WTC11 (cell line): ENCODE measurements around the gene ITPR3. TPM values are rescaled to one million over a fixed set of nuclear protein-coding genes. Genes with fewer than 3 reads are reported as not detected.

Experiments used
- ATAC-seq: fragments of 200-7000 bp; cut with Tn5 transposase; 2 replicates; pipeline ENCODE4 v1.10.0; 2021; ENCODE audit warnings: mild to moderate bottlenecking, moderate library complexity
- CTCF ChIA-PET: fragments of 300-600 bp; sonication (Branson Sonifier 250); formaldehyde crosslinking; loops from one replicate; lab custom pipeline; 2021; ENCODE audit warnings: antibody characterized with exemption; lab: Charles Lee
- POLR2A ChIA-PET: fragments of 350-600 bp; sonication (Branson Sonifier 250); formaldehyde crosslinking; loops from one replicate; lab custom pipeline; 2021; ENCODE audit warnings: antibody characterized with exemption; lab: Charles Lee
- DNase-seq: peaks from one replicate; pipeline ENCODE4 v3.0.0; 2021; ENCODE audit warnings: low spot score
- H3K27ac Mint-ChIP-seq: 2 replicates; pipeline ENCODE4 v1.8.0; 2021; ENCODE audit warnings: mixed read lengths
- H3K27me3 Mint-ChIP-seq: 2 replicates; pipeline ENCODE4 v1.8.0; 2021; ENCODE audit warnings: low read depth, mild to moderate bottlenecking, moderate library complexity, mixed read lengths
- H3K36me3 Mint-ChIP-seq: 2 replicates; pipeline ENCODE4 v1.8.0; 2021; ENCODE audit warnings: mixed read lengths
- H3K4me1 Mint-ChIP-seq: 2 replicates; pipeline ENCODE4 v1.8.0; 2022; ENCODE audit warnings: mixed read lengths
- H3K4me3 Mint-ChIP-seq: 2 replicates; pipeline ENCODE4 v1.8.0; 2021; ENCODE audit warnings: mild to moderate bottlenecking, moderate library complexity, mixed read lengths
- H3K9me3 Mint-ChIP-seq: 2 replicates; pipeline ENCODE4 v1.8.0; 2021; ENCODE audit warnings: mixed read lengths
- ATF1 ChIP-seq: sonication (generic); formaldehyde crosslinking; IDR thresholded peaks from 2 replicates; pipeline ENCODE4 v1.8.1; 2023; ENCODE audit warnings: mild to moderate bottlenecking, moderate library complexity, missing genetic modification reagents
- GTF2I ChIP-seq: fragments of 250-450 bp; sonication (Bioruptor Pico); conservative IDR thresholded peaks from 2 replicates; pipeline ENCODE4 v1.4.0; 2021; ENCODE audit warnings: mild to moderate bottlenecking
- NFATC4 ChIP-seq: fragments of 250-450 bp; sonication (Bioruptor Pico); IDR thresholded peaks from 2 replicates; pipeline ENCODE4 v1.9.0; 2021; ENCODE audit warnings: mild to moderate bottlenecking
- NR3C1 ChIP-seq: sonication (generic); formaldehyde crosslinking; conservative IDR thresholded peaks from 2 replicates; pipeline ENCODE4 v1.8.1; 2023; ENCODE audit warnings: low read depth, mild to moderate bottlenecking, missing genetic modification reagents
- TP53 ChIP-seq: sonication (generic); formaldehyde crosslinking; IDR thresholded peaks from 2 replicates; pipeline ENCODE4 v1.8.1; 2023; ENCODE audit warnings: mild to moderate bottlenecking, missing genetic modification reagents
- ZNF263 ChIP-seq: sonication (generic); formaldehyde crosslinking; IDR thresholded peaks from 2 replicates; pipeline ENCODE4 v1.8.1; 2022; ENCODE audit warnings: low read depth, mild to moderate bottlenecking, moderate library complexity, missing genetic modification reagents
- total RNA-seq: library from RNA; stranded (reverse); gene quantifications from 3 replicates; pipeline ENCODE4 v1.2.3, GENCODE V29; 2021
- TF ChIP-seq, protein P1 (sequence below): sonication (generic); formaldehyde crosslinking; IDR thresholded peaks from 2 replicates; pipeline ENCODE4 v1.8.1; 2022; ENCODE audit warnings: missing genetic modification reagents, borderline replicate concordance
- TF ChIP-seq, protein P2 (sequence below): sonication (generic); formaldehyde crosslinking; conservative IDR thresholded peaks from 2 replicates; pipeline ENCODE4 v1.8.1; 2023; ENCODE audit warnings: mild to moderate bottlenecking, low read depth, missing genetic modification reagents, moderate library complexity
- TF ChIP-seq, protein P3 (sequence below): sonication (generic); formaldehyde crosslinking; IDR thresholded peaks from 2 replicates; pipeline ENCODE4 v1.8.1; 2023; ENCODE audit warnings: mild to moderate bottlenecking, missing genetic modification reagents, moderate library complexity
- TF ChIP-seq, protein P4 (sequence below): sonication (generic); formaldehyde crosslinking; IDR thresholded peaks from 2 replicates; pipeline ENCODE4 v1.8.0; 2022; ENCODE audit warnings: mild to moderate bottlenecking, missing genetic modification reagents
- TF ChIP-seq, protein P5 (sequence below): sonication (generic); formaldehyde crosslinking; IDR thresholded peaks from 2 replicates; pipeline ENCODE4 v1.8.0; 2022; ENCODE audit warnings: missing genetic modification reagents
- TF ChIP-seq, protein P6 (sequence below): sonication (generic); formaldehyde crosslinking; IDR thresholded peaks from 2 replicates; pipeline ENCODE4 v1.8.0; 2022; ENCODE audit warnings: mild to moderate bottlenecking, missing genetic modification reagents
- TF ChIP-seq, protein P7 (sequence below): fragments of 250-450 bp; sonication (Bioruptor Pico); IDR thresholded peaks from 2 replicates; pipeline ENCODE4 v1.9.0; 2021; ENCODE audit warnings: mild to moderate bottlenecking
- TF ChIP-seq, protein P8 (sequence below): fragments of 250-450 bp; sonication (Bioruptor Pico); IDR thresholded peaks from 2 replicates; pipeline ENCODE4 v1.8.0; 2021; ENCODE audit warnings: mild to moderate bottlenecking
- TF ChIP-seq, protein P9 (sequence below): fragments of 250-450 bp; sonication (Bioruptor Pico); IDR thresholded peaks from 2 replicates; pipeline ENCODE4 v1.9.0; 2021; ENCODE audit warnings: mild to moderate bottlenecking

ITPR3 gene
- total RNA-seq, 1 experiment from 2014 or later = 47.3 TPM

DNA sequence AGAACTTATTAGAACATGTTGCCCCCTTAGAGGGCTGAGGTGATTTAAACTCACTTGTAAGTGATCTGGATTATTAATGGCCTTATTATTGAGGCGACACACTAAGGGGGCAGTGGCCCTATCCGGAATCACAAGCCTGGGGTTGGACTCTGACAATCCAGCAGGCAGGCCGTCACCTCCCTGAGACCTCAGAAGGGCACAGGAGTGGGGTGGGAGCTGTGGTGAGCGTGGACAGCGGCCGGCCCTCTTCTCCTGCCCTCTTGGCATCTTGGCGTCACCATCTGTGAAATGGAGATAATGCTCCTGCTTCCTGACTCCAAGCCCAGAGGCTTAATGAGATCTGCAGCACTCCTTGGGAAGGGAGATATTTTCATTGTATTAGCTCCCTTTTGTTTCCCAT is 106.0 kb downstream of the ITPR3 start (continued):
- TF ChIP-seq, protein P1, sequence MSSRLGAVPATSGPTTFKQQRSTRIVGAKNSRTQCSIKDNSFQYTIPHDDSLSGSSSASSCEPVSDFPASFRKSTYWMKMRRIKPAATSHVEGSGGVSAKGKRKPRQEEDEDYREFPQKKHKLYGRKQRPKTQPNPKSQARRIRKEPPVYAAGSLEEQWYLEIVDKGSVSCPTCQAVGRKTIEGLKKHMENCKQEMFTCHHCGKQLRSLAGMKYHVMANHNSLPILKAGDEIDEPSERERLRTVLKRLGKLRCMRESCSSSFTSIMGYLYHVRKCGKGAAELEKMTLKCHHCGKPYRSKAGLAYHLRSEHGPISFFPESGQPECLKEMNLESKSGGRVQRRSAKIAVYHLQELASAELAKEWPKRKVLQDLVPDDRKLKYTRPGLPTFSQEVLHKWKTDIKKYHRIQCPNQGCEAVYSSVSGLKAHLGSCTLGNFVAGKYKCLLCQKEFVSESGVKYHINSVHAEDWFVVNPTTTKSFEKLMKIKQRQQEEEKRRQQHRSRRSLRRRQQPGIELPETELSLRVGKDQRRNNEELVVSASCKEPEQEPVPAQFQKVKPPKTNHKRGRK (CRISPR knock-in tag) = no peak
- TF ChIP-seq ATF1 = no peak
- TF ChIP-seq, protein P2, sequence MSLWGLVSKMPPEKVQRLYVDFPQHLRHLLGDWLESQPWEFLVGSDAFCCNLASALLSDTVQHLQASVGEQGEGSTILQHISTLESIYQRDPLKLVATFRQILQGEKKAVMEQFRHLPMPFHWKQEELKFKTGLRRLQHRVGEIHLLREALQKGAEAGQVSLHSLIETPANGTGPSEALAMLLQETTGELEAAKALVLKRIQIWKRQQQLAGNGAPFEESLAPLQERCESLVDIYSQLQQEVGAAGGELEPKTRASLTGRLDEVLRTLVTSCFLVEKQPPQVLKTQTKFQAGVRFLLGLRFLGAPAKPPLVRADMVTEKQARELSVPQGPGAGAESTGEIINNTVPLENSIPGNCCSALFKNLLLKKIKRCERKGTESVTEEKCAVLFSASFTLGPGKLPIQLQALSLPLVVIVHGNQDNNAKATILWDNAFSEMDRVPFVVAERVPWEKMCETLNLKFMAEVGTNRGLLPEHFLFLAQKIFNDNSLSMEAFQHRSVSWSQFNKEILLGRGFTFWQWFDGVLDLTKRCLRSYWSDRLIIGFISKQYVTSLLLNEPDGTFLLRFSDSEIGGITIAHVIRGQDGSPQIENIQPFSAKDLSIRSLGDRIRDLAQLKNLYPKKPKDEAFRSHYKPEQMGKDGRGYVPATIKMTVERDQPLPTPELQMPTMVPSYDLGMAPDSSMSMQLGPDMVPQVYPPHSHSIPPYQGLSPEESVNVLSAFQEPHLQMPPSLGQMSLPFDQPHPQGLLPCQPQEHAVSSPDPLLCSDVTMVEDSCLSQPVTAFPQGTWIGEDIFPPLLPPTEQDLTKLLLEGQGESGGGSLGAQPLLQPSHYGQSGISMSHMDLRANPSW = no peak
- TF ChIP-seq NFATC4 (CRISPR knock-in tag) = no peak
- TF ChIP-seq, protein P3, sequence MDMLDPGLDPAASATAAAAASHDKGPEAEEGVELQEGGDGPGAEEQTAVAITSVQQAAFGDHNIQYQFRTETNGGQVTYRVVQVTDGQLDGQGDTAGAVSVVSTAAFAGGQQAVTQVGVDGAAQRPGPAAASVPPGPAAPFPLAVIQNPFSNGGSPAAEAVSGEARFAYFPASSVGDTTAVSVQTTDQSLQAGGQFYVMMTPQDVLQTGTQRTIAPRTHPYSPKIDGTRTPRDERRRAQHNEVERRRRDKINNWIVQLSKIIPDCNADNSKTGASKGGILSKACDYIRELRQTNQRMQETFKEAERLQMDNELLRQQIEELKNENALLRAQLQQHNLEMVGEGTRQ = no peak
- no peak for TF ChIP-seq TP53
- TF ChIP-seq, protein P4, sequence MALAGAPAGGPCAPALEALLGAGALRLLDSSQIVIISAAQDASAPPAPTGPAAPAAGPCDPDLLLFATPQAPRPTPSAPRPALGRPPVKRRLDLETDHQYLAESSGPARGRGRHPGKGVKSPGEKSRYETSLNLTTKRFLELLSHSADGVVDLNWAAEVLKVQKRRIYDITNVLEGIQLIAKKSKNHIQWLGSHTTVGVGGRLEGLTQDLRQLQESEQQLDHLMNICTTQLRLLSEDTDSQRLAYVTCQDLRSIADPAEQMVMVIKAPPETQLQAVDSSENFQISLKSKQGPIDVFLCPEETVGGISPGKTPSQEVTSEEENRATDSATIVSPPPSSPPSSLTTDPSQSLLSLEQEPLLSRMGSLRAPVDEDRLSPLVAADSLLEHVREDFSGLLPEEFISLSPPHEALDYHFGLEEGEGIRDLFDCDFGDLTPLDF (CRISPR knock-in tag) = no peak
- TF ChIP-seq, protein P5, sequence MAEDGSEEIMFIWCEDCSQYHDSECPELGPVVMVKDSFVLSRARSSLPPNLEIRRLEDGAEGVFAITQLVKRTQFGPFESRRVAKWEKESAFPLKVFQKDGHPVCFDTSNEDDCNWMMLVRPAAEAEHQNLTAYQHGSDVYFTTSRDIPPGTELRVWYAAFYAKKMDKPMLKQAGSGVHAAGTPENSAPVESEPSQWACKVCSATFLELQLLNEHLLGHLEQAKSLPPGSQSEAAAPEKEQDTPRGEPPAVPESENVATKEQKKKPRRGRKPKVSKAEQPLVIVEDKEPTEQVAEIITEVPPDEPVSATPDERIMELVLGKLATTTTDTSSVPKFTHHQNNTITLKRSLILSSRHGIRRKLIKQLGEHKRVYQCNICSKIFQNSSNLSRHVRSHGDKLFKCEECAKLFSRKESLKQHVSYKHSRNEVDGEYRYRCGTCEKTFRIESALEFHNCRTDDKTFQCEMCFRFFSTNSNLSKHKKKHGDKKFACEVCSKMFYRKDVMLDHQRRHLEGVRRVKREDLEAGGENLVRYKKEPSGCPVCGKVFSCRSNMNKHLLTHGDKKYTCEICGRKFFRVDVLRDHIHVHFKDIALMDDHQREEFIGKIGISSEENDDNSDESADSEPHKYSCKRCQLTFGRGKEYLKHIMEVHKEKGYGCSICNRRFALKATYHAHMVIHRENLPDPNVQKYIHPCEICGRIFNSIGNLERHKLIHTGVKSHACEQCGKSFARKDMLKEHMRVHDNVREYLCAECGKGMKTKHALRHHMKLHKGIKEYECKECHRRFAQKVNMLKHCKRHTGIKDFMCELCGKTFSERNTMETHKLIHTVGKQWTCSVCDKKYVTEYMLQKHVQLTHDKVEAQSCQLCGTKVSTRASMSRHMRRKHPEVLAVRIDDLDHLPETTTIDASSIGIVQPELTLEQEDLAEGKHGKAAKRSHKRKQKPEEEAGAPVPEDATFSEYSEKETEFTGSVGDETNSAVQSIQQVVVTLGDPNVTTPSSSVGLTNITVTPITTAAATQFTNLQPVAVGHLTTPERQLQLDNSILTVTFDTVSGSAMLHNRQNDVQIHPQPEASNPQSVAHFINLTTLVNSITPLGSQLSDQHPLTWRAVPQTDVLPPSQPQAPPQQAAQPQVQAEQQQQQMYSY (CRISPR knock-in tag) = no peak

DNA sequence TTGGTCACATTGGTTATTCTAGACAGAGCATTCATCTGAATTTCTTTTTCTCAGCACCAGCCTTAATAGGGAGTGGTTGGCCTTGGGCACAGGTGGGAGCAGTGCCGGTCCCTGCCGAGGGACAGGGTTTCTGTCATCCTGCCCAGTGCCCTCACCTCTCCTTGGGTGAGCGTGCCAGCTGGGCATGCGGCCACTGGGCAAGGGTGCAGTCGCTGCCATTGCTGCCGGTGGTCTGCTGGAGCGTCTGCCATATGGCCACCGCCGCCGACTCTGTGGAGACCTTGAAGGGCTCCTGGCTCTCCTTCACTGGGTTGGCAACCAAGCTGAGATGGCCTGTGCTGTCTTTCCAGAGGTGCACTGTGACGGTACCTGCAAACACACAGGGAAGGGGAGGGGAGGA is 106.8 kb downstream of the ITPR3 start:
- peaks cover 20% of the 10 kb centered on the region for H3K4me1 Mint-ChIP-seq
- CTCF ChIA-PET = interaction anchor here (0.6 to 1.7 kb wide), 3 partner anchors 15 to 300 kb away, joined by 3 to 4 read pairs (median 4); partner anchors contain the start of gene UQCC2
- TF ChIP-seq GTF2I (CRISPR knock-in tag) = no peak
- TF ChIP-seq, protein P6, sequence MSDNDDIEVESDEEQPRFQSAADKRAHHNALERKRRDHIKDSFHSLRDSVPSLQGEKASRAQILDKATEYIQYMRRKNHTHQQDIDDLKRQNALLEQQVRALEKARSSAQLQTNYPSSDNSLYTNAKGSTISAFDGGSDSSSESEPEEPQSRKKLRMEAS (CRISPR knock-in tag) = no peak
- TF ChIP-seq, protein P2 = no peak
- TF ChIP-seq, protein P7, sequence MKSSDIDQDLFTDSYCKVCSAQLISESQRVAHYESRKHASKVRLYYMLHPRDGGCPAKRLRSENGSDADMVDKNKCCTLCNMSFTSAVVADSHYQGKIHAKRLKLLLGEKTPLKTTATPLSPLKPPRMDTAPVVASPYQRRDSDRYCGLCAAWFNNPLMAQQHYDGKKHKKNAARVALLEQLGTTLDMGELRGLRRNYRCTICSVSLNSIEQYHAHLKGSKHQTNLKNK (CRISPR knock-in tag) = no peak
- no peak for TF ChIP-seq ZNF263 (CRISPR knock-in tag)
- TF ChIP-seq, protein P8, sequence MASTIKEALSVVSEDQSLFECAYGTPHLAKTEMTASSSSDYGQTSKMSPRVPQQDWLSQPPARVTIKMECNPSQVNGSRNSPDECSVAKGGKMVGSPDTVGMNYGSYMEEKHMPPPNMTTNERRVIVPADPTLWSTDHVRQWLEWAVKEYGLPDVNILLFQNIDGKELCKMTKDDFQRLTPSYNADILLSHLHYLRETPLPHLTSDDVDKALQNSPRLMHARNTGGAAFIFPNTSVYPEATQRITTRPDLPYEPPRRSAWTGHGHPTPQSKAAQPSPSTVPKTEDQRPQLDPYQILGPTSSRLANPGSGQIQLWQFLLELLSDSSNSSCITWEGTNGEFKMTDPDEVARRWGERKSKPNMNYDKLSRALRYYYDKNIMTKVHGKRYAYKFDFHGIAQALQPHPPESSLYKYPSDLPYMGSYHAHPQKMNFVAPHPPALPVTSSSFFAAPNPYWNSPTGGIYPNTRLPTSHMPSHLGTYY (CRISPR knock-in tag) = no peak
- TF ChIP-seq, protein P9, sequence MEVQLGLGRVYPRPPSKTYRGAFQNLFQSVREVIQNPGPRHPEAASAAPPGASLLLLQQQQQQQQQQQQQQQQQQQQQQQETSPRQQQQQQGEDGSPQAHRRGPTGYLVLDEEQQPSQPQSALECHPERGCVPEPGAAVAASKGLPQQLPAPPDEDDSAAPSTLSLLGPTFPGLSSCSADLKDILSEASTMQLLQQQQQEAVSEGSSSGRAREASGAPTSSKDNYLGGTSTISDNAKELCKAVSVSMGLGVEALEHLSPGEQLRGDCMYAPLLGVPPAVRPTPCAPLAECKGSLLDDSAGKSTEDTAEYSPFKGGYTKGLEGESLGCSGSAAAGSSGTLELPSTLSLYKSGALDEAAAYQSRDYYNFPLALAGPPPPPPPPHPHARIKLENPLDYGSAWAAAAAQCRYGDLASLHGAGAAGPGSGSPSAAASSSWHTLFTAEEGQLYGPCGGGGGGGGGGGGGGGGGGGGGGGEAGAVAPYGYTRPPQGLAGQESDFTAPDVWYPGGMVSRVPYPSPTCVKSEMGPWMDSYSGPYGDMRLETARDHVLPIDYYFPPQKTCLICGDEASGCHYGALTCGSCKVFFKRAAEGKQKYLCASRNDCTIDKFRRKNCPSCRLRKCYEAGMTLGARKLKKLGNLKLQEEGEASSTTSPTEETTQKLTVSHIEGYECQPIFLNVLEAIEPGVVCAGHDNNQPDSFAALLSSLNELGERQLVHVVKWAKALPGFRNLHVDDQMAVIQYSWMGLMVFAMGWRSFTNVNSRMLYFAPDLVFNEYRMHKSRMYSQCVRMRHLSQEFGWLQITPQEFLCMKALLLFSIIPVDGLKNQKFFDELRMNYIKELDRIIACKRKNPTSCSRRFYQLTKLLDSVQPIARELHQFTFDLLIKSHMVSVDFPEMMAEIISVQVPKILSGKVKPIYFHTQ (CRISPR knock-in tag) = no peak
- no peak for TF ChIP-seq NR3C1 (CRISPR knock-in tag)
- no peak for TF ChIP-seq ATF1
- TF ChIP-seq, all 79 proteins: peak for 0
- Mint-ChIP-seq H3K9me3 (no peaks in the 10 kb centered on the region), H3K36me3 (no peaks in the 10 kb centered on the region), H3K27me3 (no peaks in the 10 kb centered on the region; the same call in 1 of the 2 replicates), H3K27ac (no peak overlapping the region), H3K4me3 (no peak overlapping the region)
- DNase-seq = no peak
- no peak for ATAC-seq
- POLR2A ChIA-PET = no interaction called here
